ENCODE measurements around the gene ZBTB20. TPM values are rescaled to one million over a fixed set of nuclear protein-coding genes. Genes with fewer than 3 reads are reported as not detected.

The ZBTB20 gene
- total RNA-seq, 1 donor, result 32.9 TPM

GRCh38 chr3:114481113-114481512 is 666.0 kb downstream of the ZBTB20 start:
- Histone ChIP-seq H3K79me2 (ENCODE audit: insufficient read depth, low read length) (no peaks in the 10 kb centered on the region), H3K9me3 (ENCODE audit: low read depth, low read length) (no peaks in the 10 kb centered on the region), H3K27ac (ENCODE audit: low read depth, low read length) (no peak overlapping the region), H3K4me3 (ENCODE audit: insufficient read depth, low read length) (no peak overlapping the region), H3K4me2 (ENCODE audit: insufficient read depth, low read length) (no peak overlapping the region), H3K27me3 (ENCODE audit: insufficient read depth, low read length) (no peaks in the 10 kb centered on the region), H4K20me1 (ENCODE audit: insufficient read depth, low read length) (peaks cover 8% of the 10 kb centered on the region), H2AFZ (ENCODE audit: low read length) (no peak overlapping the region), H3K4me1 (ENCODE audit: insufficient read depth, low read length) (no peaks in the 10 kb centered on the region), H3K36me3 (ENCODE audit: insufficient read depth, low read length) (no peaks in the 10 kb centered on the region)
- no peak for DNase-seq (ENCODE audit: insufficient read length, low spot score, missing footprints)
- no peak for TF ChIP-seq CTCF (IDR thresholded peaks at IDR 0.05; ENCODE audit: extremely low read depth, low read depth, low read length)

- Histone ChIP-seq H2AFZ (ENCODE audit: low read length) (no peak overlapping the region), H3K36me3 (ENCODE audit: insufficient read depth, low read length) (no peaks in the 10 kb centered on the region), H3K27me3 (ENCODE audit: insufficient read depth, low read length) (no peaks in the 10 kb centered on the region), H3K27ac (ENCODE audit: low read depth, low read length) (no peak overlapping the region), H3K4me3 (ENCODE audit: insufficient read depth, low read length) (no peak overlapping the region), H4K20me1 (ENCODE audit: insufficient read depth, low read length) (peaks cover 8% of the 10 kb centered on the region), H3K4me2 (ENCODE audit: insufficient read depth, low read length) (no peak overlapping the region), H3K4me1 (ENCODE audit: insufficient read depth, low read length) (no peaks in the 10 kb centered on the region), H3K79me2 (ENCODE audit: insufficient read depth, low read length) (no peaks in the 10 kb centered on the region), H3K9me3 (ENCODE audit: low read depth, low read length) (no peaks in the 10 kb centered on the region)
- TF ChIP-seq CTCF (IDR thresholded peaks at IDR 0.05; ENCODE audit: extremely low read depth, low read depth, low read length), result no peak
- DNase-seq (ENCODE audit: insufficient read length, low spot score, missing footprints), result no peak
Observed at GRCh38 chr3:114480442-114480841, 666.6 kb downstream of the ZBTB20 start.

GRCh38 chr3:114478801-114479200 is 668.3 kb downstream of the ZBTB20 start:
- no peaks in the 10 kb centered on the region for H3K27me3 ChIP-seq (ENCODE audit: insufficient read depth, low read length)
- DNase-seq (ENCODE audit: insufficient read length, low spot score, missing footprints), result no peak
- H3K79me2 ChIP-seq (ENCODE audit: insufficient read depth, low read length), result no peaks in the 10 kb centered on the region
- H3K4me1 ChIP-seq (ENCODE audit: insufficient read depth, low read length), result no peaks in the 10 kb centered on the region
- H3K9me3 ChIP-seq (ENCODE audit: low read depth, low read length), result no peaks in the 10 kb centered on the region
- no peak overlapping the region for H3K27ac ChIP-seq (ENCODE audit: low read depth, low read length)
- no peaks in the 10 kb centered on the region for H3K36me3 ChIP-seq (ENCODE audit: insufficient read depth, low read length)
- no peak overlapping the region for H3K4me2 ChIP-seq (ENCODE audit: insufficient read depth, low read length)
- no peak overlapping the region for H2AFZ ChIP-seq (ENCODE audit: low read length)
- peaks cover 14% of the 10 kb centered on the region for H4K20me1 ChIP-seq (ENCODE audit: insufficient read depth, low read length)
- H3K4me3 ChIP-seq (ENCODE audit: insufficient read depth, low read length), result no peak overlapping the region
- no peak for TF ChIP-seq CTCF (IDR thresholded peaks at IDR 0.05; ENCODE audit: extremely low read depth, low read depth, low read length)

GRCh38 chr3:114476511-114476910 is 670.6 kb downstream of the ZBTB20 start:
- Histone ChIP-seq H3K4me1 (ENCODE audit: insufficient read depth, low read length) (no peaks in the 10 kb centered on the region), H3K36me3 (ENCODE audit: insufficient read depth, low read length) (no peaks in the 10 kb centered on the region)
- no peak for TF ChIP-seq CTCF (IDR thresholded peaks at IDR 0.05; ENCODE audit: extremely low read depth, low read depth, low read length)

More at GRCh38 chr3:114476511-114476910, 670.6 kb downstream of the ZBTB20 start:
- Histone ChIP-seq H4K20me1 (ENCODE audit: insufficient read depth, low read length) (peaks cover 17% of the 10 kb centered on the region), H3K27ac (ENCODE audit: low read depth, low read length) (no peak overlapping the region), H3K9me3 (ENCODE audit: low read depth, low read length) (no peaks in the 10 kb centered on the region), H3K79me2 (ENCODE audit: insufficient read depth, low read length) (no peaks in the 10 kb centered on the region), H3K27me3 (ENCODE audit: insufficient read depth, low read length) (no peaks in the 10 kb centered on the region), H3K4me2 (ENCODE audit: insufficient read depth, low read length) (no peak overlapping the region), H3K4me3 (ENCODE audit: insufficient read depth, low read length) (no peak overlapping the region), H2AFZ (ENCODE audit: low read length) (no peak overlapping the region)
- DNase-seq (ENCODE audit: insufficient read length, low spot score, missing footprints), result no peak
